ENCODE measurements around the gene TULP1.
"Not testable (repeated sequence)": the region's sequence is repeated elsewhere in the genome, so short reads cannot be mapped to it uniquely, and the experiment has no call there.

TULP1 gene

DNA sequence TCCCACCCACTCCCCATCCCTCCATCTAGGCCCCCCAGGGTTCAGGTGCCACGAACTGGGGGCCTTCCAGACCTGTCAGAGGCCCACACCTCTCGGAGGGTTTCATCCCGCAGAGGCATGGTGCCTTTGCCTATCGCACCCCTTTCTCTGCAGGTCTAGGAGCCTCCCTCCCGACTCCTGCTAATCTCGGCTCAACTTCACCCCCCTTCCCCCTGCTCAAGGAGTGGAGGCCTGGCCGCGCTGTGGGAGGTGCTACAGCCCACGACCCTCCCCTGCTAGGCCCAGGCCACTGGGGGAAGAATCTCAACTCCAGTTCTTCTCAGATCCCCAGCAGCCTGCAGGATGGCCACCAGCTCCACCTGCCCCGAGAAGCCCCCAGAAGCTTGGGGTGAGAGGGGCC is at the start of gene TULP1:
TULP1 (minus strand) TSS at position 157 of the 400 bp plus-strand sequence; CDS start at position 119, 38 bp downstream.
- no peak for DNase-seq (ENCODE audit: extremely low read depth in 1 of 2, low read depth in 1 of 2)

GRCh38 chr6:35562060-35562459 is 49.4 kb upstream of the TULP1 start:
- DNase-seq (ENCODE audit: extremely low read depth in 1 of 2, low read depth in 1 of 2), result no peak

GRCh38 chr6:35561113-35561512 is 48.4 kb upstream of the TULP1 start:
- no peak for DNase-seq (ENCODE audit: extremely low read depth in 1 of 2, low read depth in 1 of 2)

- no peak for DNase-seq (ENCODE audit: extremely low read depth in 1 of 2, low read depth in 1 of 2)
These were observed 45.9 kb upstream of the TULP1 start for GRCh38 chr6:35558571-35558970.

GRCh38 chr6:35557239-35557638 is 44.5 kb upstream of the TULP1 start:
- DNase-seq (ENCODE audit: extremely low read depth in 1 of 2, low read depth in 1 of 2), result no peak

- no peak for DNase-seq (ENCODE audit: extremely low read depth in 1 of 2, low read depth in 1 of 2)
These were observed 42.1 kb upstream of the TULP1 start for GRCh38 chr6:35554811-35555210.

DNA sequence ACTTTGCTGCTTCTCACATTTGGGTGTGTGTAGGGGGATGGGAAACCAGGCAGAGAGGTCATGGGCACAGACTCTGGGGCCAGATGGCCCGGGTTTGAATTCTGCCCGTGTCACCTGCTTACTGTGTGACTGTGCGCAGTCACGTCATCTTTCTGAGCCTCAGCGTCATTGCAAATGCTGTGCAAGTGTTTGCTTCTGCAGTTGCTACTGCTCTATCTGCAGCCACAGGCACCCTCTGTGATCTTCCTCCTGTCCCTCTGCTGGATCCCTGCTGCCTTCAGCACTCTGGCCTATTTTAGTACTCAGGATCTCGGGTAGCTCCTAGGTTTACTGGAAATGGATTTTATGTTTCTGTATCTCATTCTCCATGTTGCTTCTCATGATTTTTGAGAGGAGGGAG is 40.6 kb upstream of the TULP1 start:
- no peak for DNase-seq (ENCODE audit: extremely low read depth in 1 of 2, low read depth in 1 of 2)

GRCh38 chr6:35552285-35552917 is 39.7 kb upstream of the TULP1 start:
- DNase-seq (ENCODE audit: extremely low read depth in 1 of 2, low read depth in 1 of 2), result peak; percentile 24 to 42

- no peak for DNase-seq (ENCODE audit: extremely low read depth in 1 of 2, low read depth in 1 of 2)
These were observed 37.7 kb upstream of the TULP1 start for GRCh38 chr6:35550437-35550836.

DNA sequence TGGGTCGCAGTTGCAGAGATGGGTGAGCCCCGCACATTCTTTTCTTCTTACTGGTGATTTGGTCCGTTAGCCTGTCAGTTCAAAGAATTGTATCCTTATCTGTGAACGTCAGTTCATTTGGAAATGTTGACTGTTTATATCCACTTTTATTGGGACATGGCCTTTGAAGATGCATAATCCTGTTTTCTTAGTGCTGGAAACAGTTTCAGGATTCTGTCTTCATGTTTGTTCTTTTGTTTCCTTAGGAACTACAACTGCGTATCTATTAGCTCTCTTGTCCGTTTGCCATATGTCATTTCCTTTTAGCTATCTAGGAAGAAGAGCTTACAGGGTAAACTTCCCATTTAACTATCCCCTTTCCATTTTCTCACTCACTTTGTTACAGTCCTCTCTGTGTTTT is 35.0 kb upstream of the TULP1 start:
- no peak for DNase-seq (ENCODE audit: extremely low read depth in 1 of 2, low read depth in 1 of 2)

- no peak for DNase-seq (ENCODE audit: extremely low read depth in 1 of 2, low read depth in 1 of 2)
These were observed 32.2 kb upstream of the TULP1 start for GRCh38 chr6:35544769-35545361.

GRCh38 chr6:35543459-35544193 is 30.9 kb upstream of the TULP1 start:
- no peak for DNase-seq (ENCODE audit: extremely low read depth in 1 of 2, low read depth in 1 of 2)

- DNase-seq (ENCODE audit: extremely low read depth in 1 of 2, low read depth in 1 of 2), result no peak
These were observed 29.1 kb upstream of the TULP1 start for GRCh38 chr6:35541836-35542235.

DNA sequence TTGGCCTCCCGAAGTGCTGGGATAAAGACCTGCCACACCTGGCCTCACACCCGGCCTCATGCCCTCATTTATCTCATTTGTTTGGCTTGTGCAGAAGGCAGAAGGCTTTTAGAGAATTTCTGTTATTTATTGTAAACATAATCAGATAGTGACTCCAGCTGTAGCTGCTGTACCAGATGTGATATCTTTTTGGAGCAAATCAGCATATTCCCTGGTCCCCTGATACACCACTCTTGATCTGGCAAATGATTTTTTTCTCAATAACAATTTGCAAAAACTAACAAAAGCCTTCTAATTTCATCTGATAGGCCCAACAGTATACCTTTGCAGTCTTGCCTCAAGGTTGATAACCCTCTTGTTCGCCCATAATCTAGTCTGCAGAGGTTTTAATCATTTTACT is 26.5 kb upstream of the TULP1 start:
- no peak for DNase-seq (ENCODE audit: extremely low read depth in 1 of 2, low read depth in 1 of 2)

- not testable (repeated sequence) for DNase-seq (ENCODE audit: extremely low read depth in 1 of 2, low read depth in 1 of 2)
These were observed 23.2 kb upstream of the TULP1 start for GRCh38 chr6:35535847-35536246.

DNA sequence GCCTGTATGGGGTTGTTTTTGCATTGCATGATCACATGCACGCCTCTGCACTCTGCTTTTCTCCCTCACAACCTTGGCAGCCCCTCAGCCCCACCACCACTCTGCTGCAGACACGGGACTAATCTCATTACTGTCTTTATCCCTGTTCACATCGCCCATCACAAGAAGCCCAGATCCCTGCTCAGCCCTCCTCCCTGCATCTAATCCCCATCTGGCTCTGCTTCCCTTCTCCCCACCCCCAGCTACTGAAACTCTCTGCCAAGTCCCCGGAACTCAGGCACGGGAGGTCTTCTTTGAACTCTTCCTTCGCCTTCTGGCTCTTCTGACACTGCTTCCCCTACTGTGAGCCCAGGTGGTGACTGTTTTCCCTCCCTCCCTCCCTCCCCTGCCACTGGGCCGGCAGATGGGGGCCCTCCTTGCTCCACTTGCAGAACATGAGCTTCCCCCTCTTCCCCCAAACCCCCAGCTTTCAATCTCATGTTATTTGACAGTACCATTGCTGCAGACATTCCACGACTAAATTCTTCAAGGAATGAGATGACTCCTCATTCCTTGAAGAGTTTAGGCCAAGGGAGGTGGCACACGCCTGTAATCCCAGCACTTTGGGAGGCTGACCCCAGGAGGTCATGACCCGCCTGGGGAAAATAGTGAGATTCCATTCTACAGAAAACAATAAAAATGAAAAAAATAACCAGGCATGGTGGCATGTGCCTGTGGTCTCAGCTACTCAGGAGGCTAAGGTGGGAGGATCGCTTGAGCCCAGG is 21.9 kb upstream of the TULP1 start:
- DNase-seq (ENCODE audit: extremely low read depth in 1 of 2, low read depth in 1 of 2), result no peak

DNA sequence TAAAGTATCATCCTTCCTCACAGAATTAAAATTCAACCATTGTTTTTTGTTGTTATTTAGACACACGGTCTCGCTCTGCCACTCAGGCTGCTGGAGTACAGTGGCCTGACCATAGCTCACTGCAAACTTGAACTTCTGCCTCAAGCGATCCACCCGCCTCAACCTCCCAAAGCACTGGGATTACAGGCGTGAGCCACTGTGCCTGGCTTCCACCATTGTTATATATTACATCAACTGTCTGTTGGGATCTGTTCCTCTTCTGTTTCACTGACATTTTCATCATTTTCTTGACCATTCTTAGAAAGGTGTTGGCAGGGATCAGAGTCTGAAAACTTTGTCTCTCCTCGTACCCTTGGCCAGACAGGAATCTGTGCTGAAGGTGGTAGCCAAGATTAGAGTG is 21.3 kb upstream of the TULP1 start:
- no peak for DNase-seq (ENCODE audit: extremely low read depth in 1 of 2, low read depth in 1 of 2)

DNA sequence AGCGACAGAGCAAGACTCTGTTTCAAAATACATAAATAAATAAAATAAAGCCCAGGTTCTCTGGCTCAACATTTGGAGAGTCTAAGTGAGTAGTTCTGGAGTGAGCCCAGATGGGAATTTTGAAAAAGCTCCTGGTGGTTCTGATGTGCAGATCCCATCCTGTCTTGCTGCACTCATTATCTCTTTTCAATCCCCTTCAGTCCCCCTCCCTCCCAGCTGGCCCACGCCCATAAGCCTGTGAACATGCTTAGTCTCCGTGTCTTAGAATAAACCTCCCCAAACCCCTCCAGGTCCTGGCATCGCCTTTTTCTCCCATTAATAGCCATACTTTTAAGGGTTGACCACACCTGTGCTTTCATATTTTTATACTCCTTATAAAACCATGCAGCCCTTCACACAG is 19.4 kb upstream of the TULP1 start:
- DNase-seq (ENCODE audit: extremely low read depth in 1 of 2, low read depth in 1 of 2), result no peak

DNA sequence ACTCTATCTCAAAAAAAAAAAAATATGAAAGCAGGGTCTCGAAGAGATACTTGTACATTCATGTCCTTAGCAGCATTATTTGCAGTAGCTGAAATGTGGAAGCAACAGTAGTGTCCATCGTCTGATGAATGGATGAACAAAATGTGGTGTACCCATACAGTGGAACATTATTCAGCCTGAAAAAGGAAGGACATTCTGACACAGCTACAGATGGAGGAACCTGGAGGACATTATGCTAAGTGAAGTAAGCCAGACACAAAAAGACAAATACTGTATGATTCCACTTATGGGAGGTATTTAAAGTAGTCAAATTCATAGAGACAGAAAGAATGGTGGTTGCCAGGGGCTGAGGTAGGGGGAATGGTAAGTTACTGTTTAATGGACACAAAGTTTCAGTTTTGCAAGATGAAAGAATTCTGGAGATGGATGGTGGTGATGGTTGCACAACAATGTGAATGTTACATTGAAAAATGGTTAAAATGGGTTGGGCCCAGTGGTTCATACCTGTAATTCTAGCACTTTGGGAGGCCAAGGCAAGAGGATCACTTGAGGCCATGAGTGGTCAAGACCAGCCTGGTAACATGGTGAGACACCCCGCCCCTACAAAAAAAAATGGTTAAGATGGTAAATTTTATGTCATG is 11.8 kb upstream of the TULP1 start:
- no peak for DNase-seq (ENCODE audit: extremely low read depth in 1 of 2, low read depth in 1 of 2)

- DNase-seq (ENCODE audit: extremely low read depth in 1 of 2, low read depth in 1 of 2), result peak; percentile 52 to 61
These were observed 10.3 kb upstream of the TULP1 start for GRCh38 chr6:35522660-35523658.

Measured in activated CD8-positive, alpha-beta memory T cell treated with anti-CD3 and anti-CD28 coated beads for 1 hour (primary cell).